Esophagus muscularis mucosa (tissue), 3 donors: ENCODE results near the gene HLA-F.

Experiments
- CTCF ChIP-seq, 3 experiments: fragments of 200-600 bp in 2 of 3; fragments of 450-650 bp in 1 of 3; sonication (generic) in 2 of 3; IDR thresholded peaks; one replicate each; pipeline ENCODE4 v1.5.1; 2017 to 2019; ENCODE audit warnings: antibody characterized with exemption in 3 of 3, mild to moderate bottlenecking in 2 of 3, moderate library complexity in 1 of 3
- POLR2A ChIP-seq: fragments of 450-650 bp; IDR thresholded peaks from one replicate; pipeline ENCODE4 v1.6.1; 2017; ENCODE audit warnings: antibody characterized with exemption, moderate library complexity, mild to moderate bottlenecking, low read depth

GRCh38 chr6:29702519-29703103 is 20.6 kb upstream of the HLA-F start:
- peak in 2 of 3 experiments; percentile 24 to 35 for TF ChIP-seq CTCF (IDR thresholded peaks at IDR 0.05)
- no peak for TF ChIP-seq POLR2A
